Measurements from ENCODE around the gene GRB2.

Gene GRB2

DNA sequence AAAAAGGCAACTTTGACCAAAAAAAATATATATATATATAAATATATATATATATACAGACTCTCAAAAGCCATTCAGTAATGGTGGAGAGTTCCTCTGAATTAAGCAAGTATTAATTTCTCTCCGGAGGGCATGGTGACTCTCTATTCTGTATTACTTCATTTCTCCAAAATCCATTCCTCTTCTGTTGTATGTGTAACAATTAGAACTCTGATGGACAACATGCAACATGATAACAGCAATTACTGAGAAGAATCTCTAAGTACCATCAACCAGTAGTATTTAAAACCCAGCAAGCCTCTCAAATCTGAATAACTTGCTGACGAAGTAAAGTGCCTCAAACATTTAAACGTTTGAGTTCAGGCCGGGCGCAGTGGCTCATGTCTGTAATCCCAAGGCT, 2.3 kb downstream of the GRB2 start:
- H3K4me3 ChIP-seq (ENCODE audit: control insufficient read depth, low read depth, low read length), result no peak overlapping the region
- TF ChIP-seq, protein P1, sequence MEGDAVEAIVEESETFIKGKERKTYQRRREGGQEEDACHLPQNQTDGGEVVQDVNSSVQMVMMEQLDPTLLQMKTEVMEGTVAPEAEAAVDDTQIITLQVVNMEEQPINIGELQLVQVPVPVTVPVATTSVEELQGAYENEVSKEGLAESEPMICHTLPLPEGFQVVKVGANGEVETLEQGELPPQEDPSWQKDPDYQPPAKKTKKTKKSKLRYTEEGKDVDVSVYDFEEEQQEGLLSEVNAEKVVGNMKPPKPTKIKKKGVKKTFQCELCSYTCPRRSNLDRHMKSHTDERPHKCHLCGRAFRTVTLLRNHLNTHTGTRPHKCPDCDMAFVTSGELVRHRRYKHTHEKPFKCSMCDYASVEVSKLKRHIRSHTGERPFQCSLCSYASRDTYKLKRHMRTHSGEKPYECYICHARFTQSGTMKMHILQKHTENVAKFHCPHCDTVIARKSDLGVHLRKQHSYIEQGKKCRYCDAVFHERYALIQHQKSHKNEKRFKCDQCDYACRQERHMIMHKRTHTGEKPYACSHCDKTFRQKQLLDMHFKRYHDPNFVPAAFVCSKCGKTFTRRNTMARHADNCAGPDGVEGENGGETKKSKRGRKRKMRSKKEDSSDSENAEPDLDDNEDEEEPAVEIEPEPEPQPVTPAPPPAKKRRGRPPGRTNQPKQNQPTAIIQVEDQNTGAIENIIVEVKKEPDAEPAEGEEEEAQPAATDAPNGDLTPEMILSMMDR (conservative IDR thresholded peaks at IDR 0.05; ENCODE audit: control insufficient read depth, insufficient read depth, low read depth, low read length), result no peak

DNA sequence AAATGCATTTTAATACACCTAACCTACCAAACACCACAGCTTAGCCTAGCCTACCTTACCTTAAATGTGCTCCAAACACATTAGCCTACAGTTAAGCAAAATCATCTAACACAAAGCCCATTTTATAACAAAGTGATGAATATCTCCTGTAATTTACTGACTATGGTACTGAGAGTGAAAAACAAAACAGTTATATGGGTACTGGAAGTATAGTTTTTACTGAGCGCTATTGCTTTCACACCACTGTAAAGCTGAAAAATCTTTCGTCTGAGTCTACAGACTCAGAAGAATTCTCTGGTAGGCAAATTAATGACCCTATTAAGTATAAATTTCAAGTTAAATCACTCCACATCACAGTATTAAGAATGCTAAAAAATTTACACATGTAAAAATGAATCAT, 3.5 kb downstream of the GRB2 start:
- TF ChIP-seq, protein P1 (conservative IDR thresholded peaks at IDR 0.05; ENCODE audit: control insufficient read depth, insufficient read depth, low read depth, low read length), result no peak
- DNase-seq (ENCODE audit: low read depth), result no peak

More for the DNA sequence above, 2.3 kb downstream of the GRB2 start:
- DNase-seq (ENCODE audit: low read depth), result no peak

DNA sequence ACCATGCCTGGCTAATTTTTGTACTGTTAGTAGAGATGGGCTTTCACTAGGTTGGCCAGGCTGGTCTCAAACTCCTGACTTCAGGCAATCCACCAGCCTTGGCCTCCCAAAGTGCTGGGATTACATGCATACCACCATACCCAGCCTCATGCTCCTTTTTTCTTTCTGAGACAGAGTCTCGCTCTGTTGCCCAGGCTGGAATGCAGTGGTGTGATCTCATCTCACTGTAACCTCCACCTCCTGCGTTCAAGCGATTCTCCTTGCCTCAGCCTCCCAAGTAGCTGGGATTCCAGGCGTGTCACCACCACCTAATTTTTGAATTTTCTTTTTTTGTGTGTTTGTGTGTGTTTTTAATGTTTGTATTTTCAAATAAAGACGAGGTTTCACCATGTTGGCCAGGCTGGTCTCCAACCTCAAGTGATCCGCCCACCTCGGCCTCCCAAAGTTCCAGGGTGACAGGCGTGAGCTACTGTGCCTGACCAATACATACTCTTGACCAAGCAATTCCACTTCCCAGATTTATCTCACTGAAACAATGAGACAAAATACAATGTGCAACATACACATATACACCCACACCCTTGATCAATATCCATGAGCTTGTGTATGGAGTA, 5.0 kb downstream of the GRB2 start:
- no peak overlapping the region for H3K4me3 ChIP-seq (ENCODE audit: control insufficient read depth, low read depth, low read length)
- TF ChIP-seq, protein P1 (conservative IDR thresholded peaks at IDR 0.05; ENCODE audit: control insufficient read depth, insufficient read depth, low read depth, low read length), result no peak
- DNase-seq (ENCODE audit: low read depth), result no peak

More for the DNA sequence above, 3.5 kb downstream of the GRB2 start:
- no peak overlapping the region for H3K4me3 ChIP-seq (ENCODE audit: control insufficient read depth, low read depth, low read length)

DNA sequence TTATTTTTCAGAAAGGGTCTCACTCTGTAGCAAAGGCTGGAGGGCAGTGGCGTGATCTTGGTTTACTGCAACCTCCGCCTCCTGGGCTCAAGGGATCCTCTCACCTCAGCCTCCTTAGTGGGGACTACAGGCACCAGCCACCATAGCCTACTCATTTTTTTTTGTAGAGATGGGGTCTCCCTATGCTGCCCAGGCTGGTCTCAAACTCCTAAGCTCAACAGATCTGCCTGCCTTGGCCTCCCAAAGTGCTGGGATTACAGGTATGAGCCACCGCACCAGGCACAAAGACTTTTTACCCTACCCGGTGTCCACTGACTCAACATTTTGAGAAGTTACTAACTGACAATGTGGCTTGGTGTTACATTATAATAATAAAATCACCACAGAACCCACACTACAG, 7.2 kb downstream of the GRB2 start:
- H3K4me3 ChIP-seq (ENCODE audit: control insufficient read depth, low read depth, low read length), result no peak overlapping the region
- TF ChIP-seq, protein P1 (conservative IDR thresholded peaks at IDR 0.05; ENCODE audit: control insufficient read depth, insufficient read depth, low read depth, low read length), result no peak
- DNase-seq (ENCODE audit: low read depth), result no peak

DNA sequence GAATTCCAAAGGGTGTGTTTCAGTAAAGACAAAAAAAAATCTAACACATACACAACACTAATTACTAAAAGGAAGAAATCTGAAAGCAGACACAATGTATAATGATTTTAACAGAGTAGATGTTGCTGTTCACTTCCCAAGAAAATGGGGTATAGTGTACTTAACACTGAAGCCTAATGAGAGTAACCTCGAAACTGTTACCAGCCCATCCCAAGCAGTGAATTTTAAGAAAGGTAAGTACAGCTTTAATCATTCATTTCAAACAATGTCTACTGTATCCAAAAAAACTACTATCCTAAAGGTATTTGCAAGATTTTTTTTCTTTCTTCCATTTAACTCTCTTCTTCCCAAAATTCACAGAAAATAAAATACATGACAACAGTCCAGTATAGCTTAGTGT, 8.3 kb downstream of the GRB2 start:
- TF ChIP-seq, protein P1 (conservative IDR thresholded peaks at IDR 0.05; ENCODE audit: control insufficient read depth, insufficient read depth, low read depth, low read length), result no peak
- DNase-seq (ENCODE audit: low read depth), result no peak
- no peak overlapping the region for H3K4me3 ChIP-seq (ENCODE audit: control insufficient read depth, low read depth, low read length)

DNA sequence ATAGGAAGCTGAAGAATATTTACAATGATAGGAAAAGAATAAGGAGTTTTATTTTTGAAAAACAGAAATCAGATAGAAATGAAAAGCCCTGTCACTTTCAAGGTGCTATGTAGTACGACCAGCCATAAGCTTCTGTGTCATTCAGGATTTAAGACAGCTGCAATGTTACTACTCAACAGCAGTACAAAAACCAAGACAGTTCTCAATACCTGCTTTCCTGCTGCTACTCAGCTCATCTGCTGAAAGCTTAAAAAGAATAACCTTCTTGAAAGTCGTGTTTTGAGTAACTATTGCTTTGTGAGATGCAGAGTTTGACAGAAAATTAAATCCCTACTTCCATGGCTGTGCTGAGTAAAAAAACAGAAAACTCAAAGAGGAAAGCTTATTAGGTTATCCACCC, 8.7 kb downstream of the GRB2 start:
- no peak for DNase-seq (ENCODE audit: low read depth)
- no peak overlapping the region for H3K4me3 ChIP-seq (ENCODE audit: control insufficient read depth, low read depth, low read length)
- TF ChIP-seq, protein P1 (conservative IDR thresholded peaks at IDR 0.05; ENCODE audit: control insufficient read depth, insufficient read depth, low read depth, low read length), result no peak

DNA sequence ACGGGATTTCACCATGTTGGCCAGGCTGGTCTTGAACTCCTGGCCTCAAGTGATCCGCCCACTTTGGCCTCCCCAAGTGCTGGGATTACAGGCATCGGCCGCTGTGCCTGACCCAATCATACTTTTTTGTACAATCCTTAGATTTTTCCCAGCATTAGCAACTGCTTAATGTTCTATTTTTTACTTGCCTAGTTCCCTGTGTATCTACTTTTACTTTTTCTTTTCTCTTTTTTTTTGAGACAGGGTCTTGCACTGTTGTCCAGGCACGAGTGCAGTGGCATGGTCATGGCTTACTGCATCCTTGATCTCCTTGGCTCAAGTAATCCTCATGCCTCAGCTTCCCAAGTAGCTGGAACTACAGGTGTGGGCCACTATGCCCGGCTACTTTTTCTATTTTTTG, 9.5 kb downstream of the GRB2 start:
- TF ChIP-seq, protein P1 (conservative IDR thresholded peaks at IDR 0.05; ENCODE audit: control insufficient read depth, insufficient read depth, low read depth, low read length), result no peak
- no peak for DNase-seq (ENCODE audit: low read depth)

More for the DNA sequence above, 9.5 kb downstream of the GRB2 start:
- H3K4me3 ChIP-seq (ENCODE audit: control insufficient read depth, low read depth, low read length), result no peak overlapping the region

All from fibroblast of mammary gland (primary cell).